Skeletal muscle tissue (tissue), 4 donors: ENCODE data around the gene CKLF. TPM values are rescaled to one million over a fixed set of nuclear protein-coding genes. Genes with fewer than 3 reads are reported as not detected.

Experiments
- H3K27ac ChIP-seq: one replicate; pipeline ENCODE4 v1.7.0; 2013; ENCODE audit warnings: mild to moderate bottlenecking, low read depth, low read length, inconsistent platforms
- H3K27me3 ChIP-seq, 3 donors: one replicate each; pipeline ENCODE4 v1.7.0; 2013; ENCODE audit warnings: low read length in 3 of 3; ENCODE audit not compliant: control insufficient read depth in 3 of 3, insufficient read depth in 3 of 3
- H3K36me3 ChIP-seq, 3 donors: one replicate each; pipeline ENCODE4 v1.7.0; 2013; ENCODE audit warnings: low read length in 3 of 3; ENCODE audit not compliant: control insufficient read depth in 3 of 3, insufficient read depth in 3 of 3
- H3K4me1 ChIP-seq, 3 donors: one replicate each; pipeline ENCODE4 v1.7.0; 2013; ENCODE audit warnings: low read length in 3 of 3, mild to moderate bottlenecking in 3 of 3; ENCODE audit not compliant: control insufficient read depth in 3 of 3, insufficient read depth in 3 of 3
- H3K4me3 ChIP-seq, 3 donors: one replicate each; pipeline ENCODE4 v1.7.0; 2013; ENCODE audit warnings: low read length in 3 of 3
- H3K9ac ChIP-seq, 3 donors: one replicate each; pipeline ENCODE4 v1.7.0; 2013; ENCODE audit warnings: low read length in 3 of 3, mild to moderate bottlenecking in 3 of 3, moderate library complexity in 2 of 3, low read depth in 1 of 3
- H3K9me3 ChIP-seq, 3 donors: one replicate each; pipeline ENCODE4 v1.7.0; 2013; ENCODE audit warnings: low read length in 3 of 3; ENCODE audit not compliant: control insufficient read depth in 3 of 3
- total RNA-seq: library from RNA; depleted of rRNA; stranded (reverse); fragments of >200 nt; gene quantifications from one replicate; pipeline ENCODE4 v1.2.3, GENCODE V29; 2014
- donor health status: Osteomylitis.

CKLF gene
- total RNA-seq, 1 donor from 2014 or later = 34.4 TPM

DNA sequence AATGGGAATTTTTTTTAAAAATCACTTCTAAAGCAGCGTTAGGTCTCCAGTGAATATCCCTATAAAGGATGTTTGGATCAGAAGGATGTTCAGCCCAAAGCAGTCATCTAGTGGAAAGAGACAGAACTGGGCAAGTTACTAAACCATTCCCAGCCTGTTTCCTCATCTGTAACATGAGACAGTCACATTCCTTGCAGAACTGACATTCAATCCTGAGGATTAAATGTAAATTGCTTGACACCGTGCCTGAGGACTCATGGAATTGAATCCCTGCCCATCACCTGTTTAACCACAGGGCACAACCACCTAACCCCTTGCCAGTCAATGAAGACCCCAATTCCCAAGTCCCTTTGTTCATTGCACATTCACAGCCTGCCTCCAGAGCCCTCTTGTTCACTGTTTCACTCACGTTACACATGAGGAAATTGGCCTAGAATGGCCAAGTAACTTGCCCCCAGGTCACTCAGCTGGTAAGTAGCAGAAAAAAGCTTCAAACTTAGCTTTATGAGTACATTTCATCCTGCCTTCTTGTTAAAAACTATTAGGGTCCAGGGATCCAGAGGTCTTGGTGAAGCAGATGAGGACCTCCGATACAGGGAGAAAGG, 28.3 kb downstream of the CKLF start:
- no peak overlapping the region for H3K27ac ChIP-seq
- no peaks in the 10 kb centered on the region for H3K36me3 ChIP-seq
- H3K4me1 ChIP-seq = peaks cover 27 to 39% (median 29%) of the 10 kb centered on the region in 3 donors
- H3K9me3 ChIP-seq = no peaks in the 10 kb centered on the region
- H3K4me3 ChIP-seq = no peak overlapping the region
- H3K9ac ChIP-seq = no peak overlapping the region
- H3K27me3 ChIP-seq = peaks cover 11 to 28% (median 23%) of the 10 kb centered on the region in 3 donors

DNA sequence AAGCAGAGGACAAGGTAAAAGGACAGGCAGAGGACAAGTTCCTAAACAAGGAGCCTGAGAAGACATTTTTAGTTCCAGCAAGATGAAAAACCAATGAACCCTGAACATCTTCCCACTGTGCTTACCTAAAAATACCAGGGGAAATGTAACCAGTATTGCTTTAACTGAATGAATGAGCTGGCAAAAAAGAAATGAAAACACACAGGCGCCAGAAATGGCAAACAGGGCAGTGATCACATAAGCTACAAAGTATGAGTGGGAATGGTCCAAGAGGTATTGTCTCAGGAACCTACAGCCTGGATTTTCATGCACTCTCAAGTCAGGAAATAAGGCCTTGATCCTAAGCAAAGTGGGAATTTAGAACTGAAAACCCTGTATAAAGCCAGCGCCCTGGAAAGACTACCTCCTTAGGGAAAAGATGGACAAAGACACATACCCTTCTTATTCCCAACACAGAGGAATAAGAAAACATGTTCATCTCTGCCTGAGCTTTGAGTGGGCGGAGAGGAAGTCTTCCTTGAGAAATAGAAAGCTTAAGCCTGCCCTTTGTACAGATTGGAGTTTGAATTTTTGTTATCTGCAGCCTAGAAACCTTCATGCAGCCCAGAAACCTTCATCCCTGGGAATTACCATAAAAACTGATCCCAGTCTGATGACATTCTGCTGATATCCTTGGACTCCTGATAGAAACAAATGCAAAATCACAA, 29.0 kb downstream of the CKLF start:
- H3K9ac ChIP-seq = no peak overlapping the region
- H3K27ac ChIP-seq = no peak overlapping the region
- H3K4me3 ChIP-seq = no peak overlapping the region
- H3K36me3 ChIP-seq = no peaks in the 10 kb centered on the region
- peaks cover 11 to 25% (median 20%) of the 10 kb centered on the region in 3 donors for H3K27me3 ChIP-seq
- peaks cover 30 to 43% (median 31%) of the 10 kb centered on the region in 3 donors for H3K4me1 ChIP-seq
- H3K9me3 ChIP-seq = no peaks in the 10 kb centered on the region

DNA sequence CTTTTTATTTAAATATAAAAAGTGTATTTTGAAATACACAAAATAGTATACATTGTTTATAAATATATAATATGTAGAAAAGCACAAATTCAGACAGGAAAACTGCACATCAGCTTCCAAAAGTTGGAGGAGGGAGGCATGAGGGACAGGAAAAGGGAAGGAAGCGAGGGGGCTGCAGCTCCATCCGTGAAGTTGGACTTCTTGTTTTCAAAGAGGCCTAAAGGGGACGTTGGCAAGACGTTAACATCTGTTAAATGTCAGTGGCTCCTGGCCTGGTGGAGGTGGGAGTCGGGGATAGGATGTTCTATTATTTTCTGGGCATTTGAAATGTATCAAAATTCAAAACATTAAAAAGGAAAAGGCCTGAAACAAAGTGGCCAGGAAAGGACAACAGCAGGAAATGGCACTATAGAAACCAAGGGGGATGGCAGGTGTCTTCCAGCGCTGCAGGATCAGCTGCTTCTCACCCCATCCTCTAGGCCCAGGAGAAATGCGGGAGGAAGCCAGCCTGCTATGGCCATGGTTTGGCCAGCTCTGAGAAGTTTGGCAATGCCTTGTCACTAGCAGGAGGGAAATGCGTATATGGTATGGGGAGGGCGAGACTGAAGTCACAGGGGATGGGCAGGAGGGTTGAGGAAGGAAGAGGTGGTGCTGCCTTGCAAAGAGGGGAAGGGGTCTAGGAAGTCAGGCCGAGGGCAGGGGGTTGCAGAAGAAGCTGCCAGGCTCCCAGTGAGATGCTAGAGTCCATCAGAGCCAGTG, 33.3 kb downstream of the CKLF start:
- H3K27ac ChIP-seq = no peak overlapping the region

DNA sequence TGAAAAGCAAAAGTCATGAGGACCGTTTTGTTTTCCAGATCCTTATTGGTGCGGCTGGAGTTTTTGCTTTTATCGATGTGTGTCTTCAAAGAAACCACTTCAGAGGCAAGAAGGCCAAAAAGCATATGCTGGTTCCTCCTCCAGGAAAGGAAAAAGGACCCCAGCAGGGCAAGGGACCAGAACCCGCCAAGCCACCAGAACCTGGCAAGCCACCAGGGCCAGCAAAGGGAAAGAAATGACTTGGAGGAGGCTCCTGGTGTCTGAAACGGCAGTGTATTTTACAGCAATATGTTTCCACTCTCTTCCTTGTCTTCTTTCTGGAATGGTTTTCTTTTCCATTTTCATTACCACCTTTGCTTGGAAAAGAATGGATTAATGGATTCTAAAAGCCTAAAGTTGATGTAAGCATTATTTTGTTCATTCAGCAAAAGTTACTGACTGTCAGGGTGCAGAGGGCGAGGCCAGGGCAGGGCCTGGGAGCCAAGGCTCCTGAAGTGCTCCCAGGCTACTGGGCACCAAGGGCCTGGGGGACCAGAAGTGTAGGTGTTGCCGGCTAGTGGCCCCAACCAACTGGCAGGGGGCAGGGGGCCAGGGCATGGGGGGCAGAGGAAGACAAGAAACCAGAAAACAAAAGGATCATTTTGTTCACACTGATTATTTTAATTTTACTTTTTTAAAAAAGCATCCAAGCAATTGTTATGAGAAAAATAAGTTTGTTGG, 35.7 kb downstream of the CKLF start:
- H3K4me3 ChIP-seq = no peak overlapping the region
- no peaks in the 10 kb centered on the region for H3K27me3 ChIP-seq
- H3K9ac ChIP-seq = no peak overlapping the region
- no peaks in the 10 kb centered on the region for H3K9me3 ChIP-seq
- H3K4me1 ChIP-seq = peaks cover 2 to 7% (median 4%) of the 10 kb centered on the region in 3 donors
- no peak overlapping the region for H3K27ac ChIP-seq
- no peaks in the 10 kb centered on the region for H3K36me3 ChIP-seq

More for the DNA sequence above, 33.3 kb downstream of the CKLF start:
- H3K9ac ChIP-seq = no peak overlapping the region
- peaks cover 10 to 18% (median 11%) of the 10 kb centered on the region in 3 donors for H3K4me1 ChIP-seq
- no peaks in the 10 kb centered on the region for H3K9me3 ChIP-seq
- no peaks in the 10 kb centered on the region for H3K27me3 ChIP-seq
- no peak overlapping the region for H3K4me3 ChIP-seq
- H3K36me3 ChIP-seq = no peaks in the 10 kb centered on the region

DNA sequence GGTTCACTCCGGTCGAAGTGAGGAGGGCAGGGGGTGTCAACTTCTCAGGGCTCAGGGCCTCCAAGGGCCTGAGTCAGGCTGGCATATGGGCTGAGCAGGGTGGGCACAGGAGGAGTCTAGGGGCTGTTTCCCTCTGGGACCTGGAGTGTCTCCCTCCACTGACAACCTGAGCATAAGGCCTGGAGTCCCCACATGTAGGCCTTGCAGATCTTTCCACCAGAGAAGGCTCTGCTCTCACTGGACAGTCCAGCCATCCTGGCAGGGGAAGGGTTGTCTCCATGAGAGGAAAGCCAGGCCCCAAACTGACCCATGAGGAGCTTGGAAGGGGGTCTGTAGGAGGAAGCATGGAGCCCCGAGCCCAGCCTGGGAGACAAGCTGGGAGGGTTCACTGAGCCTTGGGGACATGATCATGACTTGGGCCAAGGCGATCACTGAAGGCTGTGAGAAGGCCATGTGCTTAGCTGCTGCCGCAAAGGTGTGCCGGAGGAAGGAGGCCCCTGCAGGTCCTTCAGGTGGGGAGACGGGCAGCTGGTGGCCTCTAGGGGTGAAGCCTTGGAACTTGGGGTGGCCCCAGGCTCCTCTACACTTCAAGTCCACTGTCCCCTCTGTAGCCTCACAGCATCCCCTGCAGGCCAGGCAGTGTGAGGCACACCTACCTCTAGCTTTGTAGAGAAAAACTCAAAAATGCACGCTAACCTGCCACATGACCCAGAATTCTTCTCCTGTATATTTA, 36.8 kb downstream of the CKLF start:
- no peak overlapping the region for H3K27ac ChIP-seq
- H3K4me1 ChIP-seq = peaks cover 2 to 7% (median 4%) of the 10 kb centered on the region in 3 donors
- H3K4me3 ChIP-seq = no peak overlapping the region
- H3K9me3 ChIP-seq = no peaks in the 10 kb centered on the region
- H3K9ac ChIP-seq = no peak overlapping the region
- no peaks in the 10 kb centered on the region for H3K36me3 ChIP-seq
- H3K27me3 ChIP-seq = no peaks in the 10 kb centered on the region

DNA sequence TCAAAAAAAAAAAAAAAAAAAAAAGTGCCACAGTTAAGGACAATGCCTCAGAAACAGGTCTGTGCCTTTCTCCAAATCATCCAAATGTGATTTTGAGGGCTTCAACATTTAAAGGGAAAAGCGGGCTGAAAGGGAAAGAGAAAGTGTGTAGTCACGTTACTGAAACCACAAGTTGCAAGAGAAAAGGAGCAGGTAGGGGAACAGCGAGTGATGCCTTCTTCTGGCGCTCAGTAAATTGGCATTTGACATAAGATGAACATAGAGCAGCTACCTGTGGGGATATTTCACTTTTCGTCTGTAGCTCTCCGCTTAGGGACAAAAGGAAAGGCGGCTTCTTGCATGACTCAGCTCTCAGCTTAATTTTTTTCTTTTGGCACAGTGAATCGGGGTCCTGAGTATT, 37.9 kb downstream of the CKLF start:
- no peaks in the 10 kb centered on the region for H3K36me3 ChIP-seq
- H3K4me1 ChIP-seq = peaks cover 2 to 7% (median 4%) of the 10 kb centered on the region in 3 donors
- no peak overlapping the region for H3K9ac ChIP-seq
- no peaks in the 10 kb centered on the region for H3K9me3 ChIP-seq
- no peak overlapping the region for H3K27ac ChIP-seq
- H3K27me3 ChIP-seq = no peaks in the 10 kb centered on the region
- no peak overlapping the region for H3K4me3 ChIP-seq

DNA sequence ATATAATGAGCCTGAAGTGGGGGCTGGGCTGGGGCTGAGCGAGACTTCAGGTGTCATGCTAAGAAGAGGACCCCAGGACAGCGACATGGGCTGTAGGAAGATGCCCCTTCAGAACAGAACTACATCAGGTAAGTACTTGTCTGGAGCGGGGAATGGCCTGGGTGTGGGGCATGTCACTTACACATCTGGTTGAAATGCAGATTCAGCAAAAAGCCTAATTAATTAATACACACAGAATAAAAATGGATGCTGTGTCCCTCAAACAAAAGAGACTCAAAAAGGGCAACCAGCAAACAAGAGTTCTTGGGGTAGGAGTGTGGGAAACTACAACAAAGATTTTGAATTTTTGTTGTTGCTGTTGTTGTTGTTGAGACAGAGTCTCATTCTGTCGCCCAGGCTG, 38.6 kb downstream of the CKLF start:
- Histone ChIP-seq H3K9ac (no peak overlapping the region), H3K9me3 (no peaks in the 10 kb centered on the region)

DNA sequence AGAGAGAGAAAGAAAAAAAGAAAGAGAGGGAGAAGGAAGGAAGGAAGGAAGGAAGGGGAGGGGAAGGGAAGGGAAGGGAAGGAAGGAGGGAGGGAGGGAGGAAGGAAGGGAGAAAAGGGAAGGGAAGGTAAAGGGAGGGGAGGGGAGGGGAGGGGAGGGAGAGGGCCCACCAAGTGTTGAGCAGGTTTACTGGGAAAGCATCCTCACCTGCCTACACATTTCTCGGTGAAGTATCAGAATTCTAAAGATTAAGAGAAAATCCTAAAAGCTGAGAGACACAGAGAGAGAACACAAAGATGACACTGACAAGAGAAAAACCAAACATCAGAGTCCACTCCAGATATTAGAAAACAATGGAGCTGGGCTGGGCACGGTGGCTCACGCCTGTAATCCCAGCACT, 39.9 kb downstream of the CKLF start:
- Histone ChIP-seq H3K4me3 (no peak overlapping the region), H3K27me3 (no peaks in the 10 kb centered on the region), H3K9me3 (no peaks in the 10 kb centered on the region), H3K27ac (no peak overlapping the region), H3K9ac (no peak overlapping the region), H3K36me3 (no peaks in the 10 kb centered on the region), H3K4me1 (no peaks in the 10 kb centered on the region)

More for the DNA sequence above, 38.6 kb downstream of the CKLF start:
- no peak overlapping the region for H3K4me3 ChIP-seq
- H3K27me3 ChIP-seq = no peaks in the 10 kb centered on the region
- H3K27ac ChIP-seq = no peak overlapping the region
- H3K4me1 ChIP-seq = peaks cover under 1 to 1% (median under 1%) of the 10 kb centered on the region in 3 donors
- H3K36me3 ChIP-seq = no peaks in the 10 kb centered on the region

DNA sequence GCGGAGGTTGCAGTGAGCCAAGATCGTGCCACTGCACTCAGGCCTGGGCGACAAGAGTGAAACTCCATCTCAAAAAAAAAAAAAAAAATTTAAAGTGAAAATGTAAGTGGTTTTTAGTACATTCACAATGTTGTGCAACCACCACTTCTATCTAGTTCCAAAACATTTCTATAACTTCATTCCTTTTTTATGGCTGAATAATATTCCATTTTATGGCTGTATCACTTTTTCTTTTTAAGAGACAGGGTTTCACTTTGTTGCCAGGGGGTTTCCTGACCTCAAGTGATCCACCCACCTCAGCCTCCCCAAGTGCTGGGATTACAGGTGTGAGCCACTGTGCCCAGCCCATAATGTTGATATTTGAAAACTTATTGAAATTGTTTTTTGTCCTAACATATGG, 40.4 kb downstream of the CKLF start:
- Histone ChIP-seq H3K27ac (no peak overlapping the region), H3K36me3 (no peaks in the 10 kb centered on the region), H3K27me3 (no peaks in the 10 kb centered on the region), H3K4me1 (no peaks in the 10 kb centered on the region), H3K9me3 (no peaks in the 10 kb centered on the region), H3K9ac (no peak overlapping the region), H3K4me3 (no peak overlapping the region)
